A549 (cell line): ENCODE data around the gene PRELP.

Source experiments
- BHLHE40 ChIP-seq: IDR thresholded peaks from 2 replicates; pipeline ENCODE4 v1.6.1; 2012; ENCODE audit warnings: low read depth, low read length, inconsistent platforms
- CTCF ChIP-seq: fragments of >200 bp; sonication (Bioruptor Twin); formaldehyde crosslinking; IDR thresholded peaks from 3 replicates; pipeline ENCODE4 v1.5.1; 2016
- EP300 ChIP-seq, 2 experiments: fragments of >200 bp; sonication (Bioruptor Twin); formaldehyde crosslinking; IDR thresholded peaks; 2 replicates in 1 of 2; 3 replicates in 1 of 2; pipeline ENCODE4 v1.6.1; 2016 to 2017
- ESRRA ChIP-seq: fragments of 150-350 bp; IDR thresholded peaks from 2 replicates; pipeline ENCODE4 v1.6.1; 2014; ENCODE audit warnings: mild to moderate bottlenecking, low read length, borderline replicate concordance
- RAD21 ChIP-seq, 2 experiments: fragments of >200 bp in 1 of 2; sonication (Bioruptor Twin) in 1 of 2; formaldehyde crosslinking in 1 of 2; IDR thresholded peaks in 1 of 2; conservative IDR thresholded peaks in 1 of 2; 2 replicates in 1 of 2; 3 replicates in 1 of 2; pipeline ENCODE4 v1.6.1; 2012 to 2018; ENCODE audit warnings: inconsistent platforms in 1 of 2
- REST ChIP-seq: fragments of 200-600 bp; sonication (generic); IDR thresholded peaks from 2 replicates; pipeline ENCODE4 v1.6.1; 2016; ENCODE audit warnings: antibody characterized with exemption, mild to moderate bottlenecking, moderate library complexity
- ZSCAN20 ChIP-seq: fragments of 250-450 bp; sonication (Bioruptor Pico); IDR thresholded peaks from 2 replicates; pipeline ENCODE4 v1.8.0; 2022; ENCODE audit warnings: mild to moderate bottlenecking, moderate library complexity

- TF ChIP-seq BHLHE40 (no peak), CTCF (no peak), EP300 (IDR thresholded peaks at IDR 0.05) (no peak), RAD21 (conservative IDR thresholded peaks at IDR 0.05 in 1 of 2, IDR thresholded peaks at IDR 0.05 in 1 of 2) (no peak), REST (no peak), ZSCAN20 (CRISPR knock-in tag) (no peak), ESRRA (no peak)
Measured at GRCh38 chr1:203517426-203518110, 42.0 kb downstream of the PRELP start.
